Calu3 (cell line): ENCODE measurements around the gene DUT. TPM values are rescaled to one million over a fixed set of nuclear protein-coding genes. Genes with fewer than 3 reads are reported as not detected.

ENCODE experiments used
- BruUV-seq: library from RNA; stranded (reverse); fragments of 400-500 nt; replicated peaks from 2 replicates; lab custom pipeline; 2021; lab: Mats Ljungman, UMichigan
- CTCF ChIA-PET: fragments of 300-600 bp; sonication (Branson Sonifier 250); formaldehyde crosslinking; loops from one replicate; lab custom pipeline; 2022; ENCODE audit warnings: antibody characterized with exemption; lab: Charles Lee
- DNase-seq: peaks from one replicate; pipeline ENCODE4 v3.0.0; 2022
- H3K27ac Mint-ChIP-seq: one replicate; pipeline ENCODE4 v1.8.0; 2022; ENCODE audit warnings: mixed read lengths; ENCODE audit not compliant: unreplicated experiment
- H3K27me3 Mint-ChIP-seq: one replicate; pipeline ENCODE4 v1.8.0; 2022; ENCODE audit warnings: mixed read lengths; ENCODE audit not compliant: unreplicated experiment
- H3K36me3 Mint-ChIP-seq: one replicate; pipeline ENCODE4 v1.8.0; 2022; ENCODE audit warnings: mild to moderate bottlenecking, moderate library complexity, mixed read lengths; ENCODE audit not compliant: insufficient read depth, unreplicated experiment
- H3K4me1 Mint-ChIP-seq: one replicate; pipeline ENCODE4 v1.8.0; 2022; ENCODE audit warnings: mild to moderate bottlenecking, low read depth, mixed read lengths; ENCODE audit not compliant: unreplicated experiment
- H3K4me3 Mint-ChIP-seq: one replicate; pipeline ENCODE4 v1.8.0; 2022; ENCODE audit warnings: mild to moderate bottlenecking, low read depth, moderate library complexity, mixed read lengths; ENCODE audit not compliant: unreplicated experiment
- H3K9me3 Mint-ChIP-seq: one replicate; pipeline ENCODE4 v1.8.0; 2022; ENCODE audit warnings: low read depth, mixed read lengths; ENCODE audit not compliant: unreplicated experiment
- CTCF ChIP-seq: fragments of 200-600 bp; IDR thresholded peaks from one replicate; pipeline ENCODE4 v1.8.0; 2022; ENCODE audit warnings: antibody characterized with exemption; ENCODE audit not compliant: unreplicated experiment
- intact Hi-C: fragments of 100-400 bp; cut with micrococcal nuclease; formaldehyde crosslinking; loops from one replicate; pipeline ENCODE4 v1.10.0; 2022; ENCODE audit not compliant: unreplicated experiment
- total RNA-seq: library from RNA; stranded (reverse); gene quantifications from 2 replicates; pipeline ENCODE4 v1.2.3, GENCODE V29; 2022

Gene DUT
- total RNA-seq, 1 experiment from 2014 or later, result 116 TPM

GRCh38 chr15:48337607-48338006, 6.4 kb downstream of the DUT start:
- Mint-ChIP-seq H3K4me3 (no peak overlapping the region), H3K36me3 (peaks cover 10% of the 10 kb centered on the region), H3K9me3 (no peaks in the 10 kb centered on the region), H3K4me1 (peaks cover 11% of the 10 kb centered on the region), H3K27me3 (no peaks in the 10 kb centered on the region), H3K27ac (no peak overlapping the region)
- no TSS peak for BruUV-seq
- intact Hi-C loops, result no loop called here
- CTCF ChIA-PET, result interaction anchor here (1.0 kb wide), 1 partner anchor 15 kb away, joined by 4 read pairs; no protein-coding TSS in a partner anchor
- no peak for DNase-seq
- TF ChIP-seq CTCF, result no peak

GRCh38 chr15:48340111-48340510, 8.9 kb downstream of the DUT start:
- intact Hi-C loops, result no loop called here
- CTCF ChIA-PET, result no interaction called here
- no peaks in the 10 kb centered on the region for H3K27me3 Mint-ChIP-seq
- peaks cover 9% of the 10 kb centered on the region for H3K36me3 Mint-ChIP-seq
- H3K4me1 Mint-ChIP-seq, result no peaks in the 10 kb centered on the region
- BruUV-seq, result no TSS peak
- TF ChIP-seq CTCF, result no peak
- H3K4me3 Mint-ChIP-seq, result no peak overlapping the region
- DNase-seq, result no peak
- no peaks in the 10 kb centered on the region for H3K9me3 Mint-ChIP-seq
- H3K27ac Mint-ChIP-seq, result no peak overlapping the region

GRCh38 chr15:48343865-48344264, 12.6 kb downstream of the DUT start:
- no peak overlapping the region for H3K4me3 Mint-ChIP-seq
- intact Hi-C loops, result no loop called here
- H3K4me1 Mint-ChIP-seq, result no peaks in the 10 kb centered on the region
- BruUV-seq, result no TSS peak
- H3K27ac Mint-ChIP-seq, result no peak overlapping the region
- DNase-seq, result no peak
- H3K36me3 Mint-ChIP-seq, result peaks cover 5% of the 10 kb centered on the region
- no peaks in the 10 kb centered on the region for H3K27me3 Mint-ChIP-seq
- H3K9me3 Mint-ChIP-seq, result no peaks in the 10 kb centered on the region
- CTCF ChIA-PET, result no interaction called here
- no peak for TF ChIP-seq CTCF

GRCh38 chr15:48345516-48345915, 14.3 kb downstream of the DUT start:
- Mint-ChIP-seq H3K4me3 (no peak overlapping the region), H3K27me3 (no peaks in the 10 kb centered on the region), H3K4me1 (no peaks in the 10 kb centered on the region), H3K36me3 (peaks cover 5% of the 10 kb centered on the region), H3K27ac (no peak overlapping the region), H3K9me3 (no peaks in the 10 kb centered on the region)
- BruUV-seq, result no TSS peak
- CTCF ChIA-PET, result interaction anchor here (0.6 kb wide), 1 partner anchor 139 kb away, joined by 3 read pairs; the partner anchor contains the start of gene SLC12A1
- no peak for TF ChIP-seq CTCF
- DNase-seq, result no peak
- intact Hi-C loops, result no loop called here
